HepG2 (cell line): ENCODE results near the gene KCNT2. TPM values are rescaled to one million over a fixed set of nuclear protein-coding genes. Genes with fewer than 3 reads are reported as not detected.

ENCODE experiments used
- ATAC-seq: fragments of 200-7000 bp; cut with Tn5 transposase; 3 replicates; pipeline ENCODE4 v1.9.1; 2020; ENCODE audit warnings: mild to moderate bottlenecking, moderate library complexity
- BruUV-seq: library from RNA; stranded (reverse); fragments of 400-500 nt; replicated peaks from 2 replicates; lab custom pipeline; 2021; lab: Mats Ljungman, UMichigan
- CTCF ChIA-PET: fragments of 300-600 bp; formaldehyde crosslinking; extraction: SDS; loops from one replicate; lab custom pipeline; 2021; ENCODE audit warnings: low total read pairs, inconsistent platforms, low intra/inter-chr PET ratio; lab: Yijun Ruan, JAX
- POLR2A ChIA-PET: fragments of 350-600 bp; sonication (Branson Sonifier 250); formaldehyde crosslinking; loops from one replicate; lab custom pipeline; 2020; ENCODE audit warnings: antibody characterized with exemption, inconsistent platforms; lab: Yijun Ruan, JAX
- DNase-seq: peaks from one replicate; pipeline ENCODE4 v3.0.0-alpha.2; 2015; ENCODE audit warnings: low spot score
- FAIRE-seq: peaks from 3 replicates; lab custom pipeline; 2011; peaks lifted over from hg19 to GRCh38; lab: Jason Lieb, UNC
- H2AFZ ChIP-seq: one replicate; pipeline ENCODE4 v1.6.1; 2011; ENCODE audit warnings: low read length, inconsistent platforms
- H3K27ac ChIP-seq: fragments of 300-600 bp; 3 replicates; pipeline ENCODE4 v1.8.0; 2011; ENCODE audit warnings: mixed run types, mild to moderate bottlenecking, mixed read lengths, low read length, inconsistent platforms; ENCODE audit not compliant: insufficient read depth; ENCODE audit errors: extremely low read length
- H3K27me3 ChIP-seq, 2 experiments: fragments of 200-600 bp in 1 of 2; 2 replicates in 1 of 2; 3 replicates in 1 of 2; pipeline versions ENCODE4 v1.6.0 to v1.8.0; 2011; ENCODE audit warnings: low read length in 2 of 2, mild to moderate bottlenecking in 2 of 2, moderate library complexity in 2 of 2, inconsistent platforms in 1 of 2; ENCODE audit not compliant: insufficient read depth in 2 of 2, control insufficient read depth in 1 of 2
- H3K36me3 ChIP-seq, 2 experiments: fragments of 200-600 bp in 1 of 2; replicated peaks in 1 of 2; 2 replicates in 1 of 2; 3 replicates in 1 of 2; pipeline versions ENCODE4 v1.5.1 to v1.8.0; 2011; ENCODE audit warnings: low read length in 2 of 2, inconsistent platforms in 1 of 2; ENCODE audit not compliant: insufficient read depth in 2 of 2, control insufficient read depth in 1 of 2
- H3K4me1 ChIP-seq: 2 replicates; pipeline ENCODE4 v1.5.1; 2012; ENCODE audit warnings: low read length, inconsistent platforms; ENCODE audit not compliant: insufficient read depth
- H3K4me2 ChIP-seq: 2 replicates; pipeline ENCODE4 v1.6.0; 2011; ENCODE audit warnings: low read depth, low read length, inconsistent platforms
- H3K4me3 ChIP-seq, 3 experiments: fragments of 200-600 bp in 1 of 3; sonication (generic), shearing (Covaris generic) in 1 of 3; replicated peaks in 1 of 3; 2 replicates each; pipeline ENCODE4 v1.5.1; 2011 to 2016; ENCODE audit warnings: low read length in 3 of 3, inconsistent platforms in 2 of 3, low read depth in 2 of 3, mild to moderate bottlenecking in 2 of 3, control low read depth in 1 of 3, mixed read lengths in 1 of 3; ENCODE audit not compliant: insufficient read depth in 1 of 3
- H3K79me2 ChIP-seq: one replicate; pipeline ENCODE4 v1.6.1; 2011; ENCODE audit warnings: low read length, inconsistent platforms; ENCODE audit not compliant: insufficient read depth
- H3K9ac ChIP-seq: 2 replicates; pipeline ENCODE4 v1.6.0; 2011; ENCODE audit warnings: mild to moderate bottlenecking, low read depth, low read length, inconsistent platforms; ENCODE audit not compliant: insufficient read depth
- H3K9me3 ChIP-seq: 2 replicates; pipeline ENCODE4 v1.5.1; 2012; ENCODE audit warnings: mild to moderate bottlenecking, low read length
- H4K20me1 ChIP-seq: 2 replicates; pipeline ENCODE4 v1.6.0; 2011; ENCODE audit warnings: inconsistent platforms, mild to moderate bottlenecking, low read length, moderate library complexity; ENCODE audit not compliant: insufficient read depth
- ATF2 ChIP-seq: sonication (generic); formaldehyde crosslinking; IDR thresholded peaks from 2 replicates; pipeline ENCODE4 v1.4.0; 2020; ENCODE audit warnings: missing genetic modification reagents
- CHD2 ChIP-seq: IDR thresholded peaks from 2 replicates; pipeline ENCODE4 v1.6.1; 2011; ENCODE audit warnings: low read depth, low read length, improper control_type of control experiment
- ELK4 ChIP-seq: sonication (generic); formaldehyde crosslinking; IDR thresholded peaks from 2 replicates; pipeline ENCODE4 v1.9.0; 2021; ENCODE audit warnings: missing genetic modification reagents, borderline replicate concordance
- NFRKB ChIP-seq: fragments of 450-650 bp; IDR thresholded peaks from 2 replicates; pipeline ENCODE4 v1.6.1; 2017
- NKX3-1 ChIP-seq: sonication (generic); formaldehyde crosslinking; IDR thresholded peaks from 2 replicates; pipeline ENCODE4 v1.5.0; 2020; ENCODE audit warnings: missing genetic modification reagents
- NR1H2 ChIP-seq: sonication (generic); formaldehyde crosslinking; IDR thresholded peaks from 2 replicates; pipeline ENCODE4 v1.8.1; 2022; ENCODE audit warnings: low read depth, missing genetic modification reagents, borderline replicate concordance
- SP5 ChIP-seq: IDR thresholded peaks from 2 replicates; pipeline ENCODE4 v1.6.1; 2016; ENCODE audit warnings: low read depth, borderline replicate concordance
- TOPORS ChIP-seq: sonication (generic); formaldehyde crosslinking; IDR thresholded peaks from 2 replicates; pipeline ENCODE4 v1.8.0; 2023; ENCODE audit warnings: mild to moderate bottlenecking, missing genetic modification reagents
- ZNF10 ChIP-seq: sonication (generic); formaldehyde crosslinking; IDR thresholded peaks from 2 replicates; pipeline ENCODE4 v1.4.0; 2020; ENCODE audit warnings: mild to moderate bottlenecking, low read depth, missing genetic modification reagents, borderline replicate concordance
- ZNF276 ChIP-seq: sonication (generic); formaldehyde crosslinking; IDR thresholded peaks from 2 replicates; pipeline ENCODE4 v1.4.0; 2020; ENCODE audit warnings: mild to moderate bottlenecking, low read depth, missing genetic modification reagents
- ZNF512B ChIP-seq: sonication (generic); formaldehyde crosslinking; IDR thresholded peaks from 2 replicates; pipeline ENCODE4 v1.5.1; 2020; ENCODE audit warnings: missing genetic modification reagents, mild to moderate bottlenecking, borderline replicate concordance
- ZNF598 ChIP-seq: sonication (generic); formaldehyde crosslinking; IDR thresholded peaks from 2 replicates; pipeline ENCODE4 v1.5.1; 2020; ENCODE audit warnings: mild to moderate bottlenecking, missing genetic modification reagents, borderline replicate concordance
- ZNF674 ChIP-seq: sonication (generic); formaldehyde crosslinking; IDR thresholded peaks from 2 replicates; pipeline ENCODE4 v1.5.0; 2020; ENCODE audit warnings: low read depth, mild to moderate bottlenecking, missing genetic modification reagents
- in situ Hi-C: cut with HindIII; loops from 2 replicates; pipeline ENCODE4 v1.10.0; 2017; ENCODE audit warnings: low pct_unique_long_range_greater_than_20kb; ENCODE audit not compliant: extremely low pct_ligation_motif_present
- intact Hi-C: fragments of 100-400 bp; cut with micrococcal nuclease; formaldehyde crosslinking; loops from one replicate; pipeline ENCODE4 v1.10.0; 2022; ENCODE audit not compliant: unreplicated experiment
- polyA plus RNA-seq, 8 experiments: library from polyadenylated mRNA; depleted of rRNA in 3 of 8; stranded (reverse) in 7 of 8; unstranded in 1 of 8; fragments of >200 nt; fragmentation: Illumina TruSeq in 4 of 8; extraction: Trizol in 4 of 8; gene quantifications; 2 replicates each; pipeline versions ENCODE4 v1.2.1 to v1.2.3, GENCODE V29; 2011 to 2016; ENCODE audit warnings: low read depth in 4 of 8, missing spikeins in 1 of 8, mixed read lengths in 1 of 8; ENCODE audit not compliant: insufficient read depth in 1 of 8
- total RNA-seq, 5 experiments: library from RNA; depleted of rRNA; stranded (reverse); fragments of >200 nt; fragmentation: Illumina TruSeq; extraction: Trizol; gene quantifications; 2 replicates each; pipeline ENCODE4 v1.2.3, GENCODE V29; 2016; ENCODE audit warnings: low read depth in 1 of 5

KCNT2 gene
- total and polyA plus RNA-seq, 2 of the 13 experiments (the other 11 are each of a cell fraction or from before 2014, with no cell fraction given) = not detected

GRCh38 chr1:196488579-196488978 lies 119.7 kb downstream of the KCNT2 start:
- Histone ChIP-seq H3K4me2 (no peak overlapping the region), H3K9me3 (no peaks in the 10 kb centered on the region), H3K4me3 (no peak overlapping the region), H3K79me2 (no peaks in the 10 kb centered on the region), H3K27me3 (no peaks in the 10 kb centered on the region), H4K20me1 (no peaks in the 10 kb centered on the region), H3K9ac (no peak overlapping the region), H3K27ac (no peak overlapping the region), H3K4me1 (no peaks in the 10 kb centered on the region), H3K36me3 (no peaks in the 10 kb centered on the region), H2AFZ (no peak overlapping the region)
- CTCF ChIA-PET = no interaction called here
- intact Hi-C loops = no loop called here
- FAIRE-seq (no peak), DNase-seq (no peak), ATAC-seq (no peak)
- POLR2A ChIA-PET = no interaction called here
- no TSS peak for BruUV-seq
- in situ Hi-C loops = no loop called here
- TF ChIP-seq ZNF10 (CRISPR knock-in tag) (no peak), TOPORS (CRISPR knock-in tag) (no peak), ELK4 (no peak)

- FAIRE-seq (no peak), ATAC-seq (no peak), DNase-seq (no peak)
- intact Hi-C loops = no loop called here
- H4K20me1 ChIP-seq = no peaks in the 10 kb centered on the region
- H3K9ac ChIP-seq = no peak overlapping the region
- ChIA-PET CTCF (no interaction called here), POLR2A (no interaction called here)
- H3K4me1 ChIP-seq = no peaks in the 10 kb centered on the region
- H3K36me3 ChIP-seq = no peaks in the 10 kb centered on the region
- no peak overlapping the region for H3K27ac ChIP-seq
- no peak overlapping the region for H3K4me2 ChIP-seq
- H2AFZ ChIP-seq = no peak overlapping the region
- in situ Hi-C loops = no loop called here
- no peaks in the 10 kb centered on the region for H3K27me3 ChIP-seq
- H3K9me3 ChIP-seq = no peaks in the 10 kb centered on the region
- no peaks in the 10 kb centered on the region for H3K79me2 ChIP-seq
- BruUV-seq = no TSS peak
- H3K4me3 ChIP-seq = no peak overlapping the region
- TF ChIP-seq NFRKB (no peak), NR1H2 (no peak), NKX3-1 (no peak), ZNF598 (CRISPR knock-in tag) (no peak), SP5 (CRISPR knock-in tag) (no peak), ZNF512B (CRISPR knock-in tag) (no peak), ZNF674 (CRISPR knock-in tag) (no peak), ATF2 (CRISPR knock-in tag) (no peak), CHD2 (no peak), ZNF276 (CRISPR knock-in tag) (no peak)
Measured at GRCh38 chr1:196486346-196486745, 121.9 kb downstream of the KCNT2 start.
